HepG2 (cell line): ENCODE measurements around the gene ITIH6. TPM values are rescaled to one million over a fixed set of nuclear protein-coding genes. Genes with fewer than 3 reads are reported as not detected.

ENCODE experiments used
- ATAC-seq: fragments of 200-7000 bp; cut with Tn5 transposase; 3 replicates; pipeline ENCODE4 v1.9.1; 2020; ENCODE audit warnings: mild to moderate bottlenecking, moderate library complexity
- BruUV-seq: library from RNA; stranded (reverse); fragments of 400-500 nt; replicated peaks from 2 replicates; lab custom pipeline; 2021; lab: Mats Ljungman, UMichigan
- CTCF ChIA-PET: fragments of 300-600 bp; formaldehyde crosslinking; extraction: SDS; loops from one replicate; lab custom pipeline; 2021; ENCODE audit warnings: low total read pairs, inconsistent platforms, low intra/inter-chr PET ratio; lab: Yijun Ruan, JAX
- POLR2A ChIA-PET: fragments of 350-600 bp; sonication (Branson Sonifier 250); formaldehyde crosslinking; loops from one replicate; lab custom pipeline; 2020; ENCODE audit warnings: antibody characterized with exemption, inconsistent platforms; lab: Yijun Ruan, JAX
- DNase-seq: peaks from one replicate; pipeline ENCODE4 v3.0.0-alpha.2; 2015; ENCODE audit warnings: low spot score
- FAIRE-seq: peaks from 3 replicates; lab custom pipeline; 2011; peaks lifted over from hg19 to GRCh38; lab: Jason Lieb, UNC
- H2AFZ ChIP-seq: one replicate; pipeline ENCODE4 v1.6.1; 2011; ENCODE audit warnings: low read length, inconsistent platforms
- H3K27ac ChIP-seq: fragments of 300-600 bp; 3 replicates; pipeline ENCODE4 v1.8.0; 2011; ENCODE audit warnings: mixed run types, mild to moderate bottlenecking, mixed read lengths, low read length, inconsistent platforms; ENCODE audit not compliant: insufficient read depth; ENCODE audit errors: extremely low read length
- H3K27me3 ChIP-seq, 2 experiments: fragments of 200-600 bp in 1 of 2; 2 replicates in 1 of 2; 3 replicates in 1 of 2; pipeline versions ENCODE4 v1.6.0 to v1.8.0; 2011; ENCODE audit warnings: low read length in 2 of 2, mild to moderate bottlenecking in 2 of 2, moderate library complexity in 2 of 2, inconsistent platforms in 1 of 2; ENCODE audit not compliant: insufficient read depth in 2 of 2, control insufficient read depth in 1 of 2
- H3K36me3 ChIP-seq, 2 experiments: fragments of 200-600 bp in 1 of 2; replicated peaks in 1 of 2; 2 replicates in 1 of 2; 3 replicates in 1 of 2; pipeline versions ENCODE4 v1.5.1 to v1.8.0; 2011; ENCODE audit warnings: low read length in 2 of 2, inconsistent platforms in 1 of 2; ENCODE audit not compliant: insufficient read depth in 2 of 2, control insufficient read depth in 1 of 2
- H3K4me1 ChIP-seq: 2 replicates; pipeline ENCODE4 v1.5.1; 2012; ENCODE audit warnings: low read length, inconsistent platforms; ENCODE audit not compliant: insufficient read depth
- H3K4me2 ChIP-seq: 2 replicates; pipeline ENCODE4 v1.6.0; 2011; ENCODE audit warnings: low read depth, low read length, inconsistent platforms
- H3K4me3 ChIP-seq, 3 experiments: fragments of 200-600 bp in 1 of 3; sonication (generic), shearing (Covaris generic) in 1 of 3; replicated peaks in 1 of 3; 2 replicates each; pipeline ENCODE4 v1.5.1; 2011 to 2016; ENCODE audit warnings: low read length in 3 of 3, inconsistent platforms in 2 of 3, low read depth in 2 of 3, mild to moderate bottlenecking in 2 of 3, control low read depth in 1 of 3, mixed read lengths in 1 of 3; ENCODE audit not compliant: insufficient read depth in 1 of 3
- H3K79me2 ChIP-seq: one replicate; pipeline ENCODE4 v1.6.1; 2011; ENCODE audit warnings: low read length, inconsistent platforms; ENCODE audit not compliant: insufficient read depth
- H3K9ac ChIP-seq: 2 replicates; pipeline ENCODE4 v1.6.0; 2011; ENCODE audit warnings: mild to moderate bottlenecking, low read depth, low read length, inconsistent platforms; ENCODE audit not compliant: insufficient read depth
- H3K9me3 ChIP-seq: 2 replicates; pipeline ENCODE4 v1.5.1; 2012; ENCODE audit warnings: mild to moderate bottlenecking, low read length
- H4K20me1 ChIP-seq: 2 replicates; pipeline ENCODE4 v1.6.0; 2011; ENCODE audit warnings: inconsistent platforms, mild to moderate bottlenecking, low read length, moderate library complexity; ENCODE audit not compliant: insufficient read depth
- ELF1 ChIP-seq: sonication (generic); formaldehyde crosslinking; IDR thresholded peaks from 2 replicates; pipeline ENCODE4 v1.4.0; 2020; ENCODE audit warnings: missing genetic modification reagents
- MAFK ChIP-seq, 2 experiments: IDR thresholded peaks in 1 of 2; conservative IDR thresholded peaks in 1 of 2; 2 replicates each; pipeline ENCODE4 v1.6.1; 2011; ENCODE audit warnings: improper control_type of control experiment in 2 of 2, low read length in 2 of 2
- MED8 ChIP-seq: sonication (generic); formaldehyde crosslinking; IDR thresholded peaks from 2 replicates; pipeline ENCODE4 v1.8.1; 2023; ENCODE audit warnings: mild to moderate bottlenecking, missing genetic modification reagents; ENCODE audit not compliant: insufficient replicate concordance
- ZFP36 ChIP-seq: fragments of 150-350 bp; IDR thresholded peaks from 2 replicates; pipeline ENCODE4 v1.6.1; 2018; ENCODE audit warnings: borderline replicate concordance, low read length, low read depth; ENCODE audit not compliant: partially characterized antibody
- ZFP37 ChIP-seq: sonication (generic); formaldehyde crosslinking; IDR thresholded peaks from 2 replicates; pipeline ENCODE4 v1.4.0; 2020; ENCODE audit warnings: missing genetic modification reagents, borderline replicate concordance
- ZNF260 ChIP-seq: sonication (generic); formaldehyde crosslinking; IDR thresholded peaks from 2 replicates; pipeline ENCODE4 v1.4.0; 2020; ENCODE audit warnings: missing genetic modification reagents, low read depth, mild to moderate bottlenecking, borderline replicate concordance
- ZNF558 ChIP-seq: sonication (generic); formaldehyde crosslinking; IDR thresholded peaks from 2 replicates; pipeline ENCODE4 v1.9.0; 2022; ENCODE audit warnings: mild to moderate bottlenecking, missing genetic modification reagents, borderline replicate concordance
- WGBS: methylation state at CpG from one replicate; pipeline ENCODE4 v1.1.6; 2017; ENCODE audit warnings: low lambda C conversion rate; 5-methylcytosine and 5-hydroxymethylcytosine counted together
- in situ Hi-C: cut with HindIII; loops from 2 replicates; pipeline ENCODE4 v1.10.0; 2017; ENCODE audit warnings: low pct_unique_long_range_greater_than_20kb; ENCODE audit not compliant: extremely low pct_ligation_motif_present
- intact Hi-C: fragments of 100-400 bp; cut with micrococcal nuclease; formaldehyde crosslinking; loops from one replicate; pipeline ENCODE4 v1.10.0; 2022; ENCODE audit not compliant: unreplicated experiment
- polyA plus RNA-seq, 8 experiments: library from polyadenylated mRNA; depleted of rRNA in 3 of 8; stranded (reverse) in 7 of 8; unstranded in 1 of 8; fragments of >200 nt; fragmentation: Illumina TruSeq in 4 of 8; extraction: Trizol in 4 of 8; gene quantifications; 2 replicates each; pipeline versions ENCODE4 v1.2.1 to v1.2.3, GENCODE V29; 2011 to 2016; ENCODE audit warnings: low read depth in 4 of 8, missing spikeins in 1 of 8, mixed read lengths in 1 of 8; ENCODE audit not compliant: insufficient read depth in 1 of 8
- total RNA-seq, 5 experiments: library from RNA; depleted of rRNA; stranded (reverse); fragments of >200 nt; fragmentation: Illumina TruSeq; extraction: Trizol; gene quantifications; 2 replicates each; pipeline ENCODE4 v1.2.3, GENCODE V29; 2016; ENCODE audit warnings: low read depth in 1 of 5
- TF ChIP-seq, protein P1 (sequence below): sonication (generic); formaldehyde crosslinking; IDR thresholded peaks from 2 replicates; pipeline ENCODE4 v1.8.0; 2022; ENCODE audit warnings: missing genetic modification reagents, mild to moderate bottlenecking, borderline replicate concordance
- TF ChIP-seq, protein P2 (sequence below): sonication (generic); formaldehyde crosslinking; IDR thresholded peaks from 2 replicates; pipeline ENCODE4 v1.4.0; 2020; ENCODE audit warnings: missing genetic modification reagents

ITIH6 gene
- total and polyA plus RNA-seq, 2 of the 13 experiments (the other 11 are each of a cell fraction or from before 2014, with no cell fraction given) = not detected

DNA sequence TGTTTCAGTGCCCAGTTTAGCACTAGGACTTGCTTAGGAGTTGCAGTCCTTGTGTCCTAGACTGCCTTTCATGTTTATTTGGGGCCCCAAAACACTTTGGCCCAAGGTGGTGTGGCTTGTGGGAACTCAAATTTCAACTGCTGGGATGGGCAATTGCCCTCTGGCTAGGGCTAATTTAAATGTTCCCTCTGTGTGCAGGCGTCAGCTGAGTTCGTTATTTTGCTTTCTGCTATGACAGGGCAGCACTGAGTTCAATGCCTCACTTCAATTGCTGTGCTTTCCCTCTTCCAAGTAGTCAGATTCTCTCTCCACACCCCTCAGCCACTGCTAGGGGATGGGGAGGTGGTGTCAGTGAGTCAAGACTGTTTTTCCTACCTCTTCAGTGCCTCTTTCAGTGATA is 51.1 kb downstream of the ITIH6 start:
- TF ChIP-seq ELF1 (CRISPR knock-in tag) (no peak), ZNF558 (CRISPR knock-in tag) (no peak), MAFK (conservative IDR thresholded peaks at IDR 0.05 in 1 of 2, IDR thresholded peaks at IDR 0.05 in 1 of 2; ENCODE audit: low read length in 2 of 2) (no peak), ZFP37 (CRISPR knock-in tag) (no peak), ZFP36 (no peak), MED8 (no peak), ZNF260 (no peak)
- TF ChIP-seq, protein P1, sequence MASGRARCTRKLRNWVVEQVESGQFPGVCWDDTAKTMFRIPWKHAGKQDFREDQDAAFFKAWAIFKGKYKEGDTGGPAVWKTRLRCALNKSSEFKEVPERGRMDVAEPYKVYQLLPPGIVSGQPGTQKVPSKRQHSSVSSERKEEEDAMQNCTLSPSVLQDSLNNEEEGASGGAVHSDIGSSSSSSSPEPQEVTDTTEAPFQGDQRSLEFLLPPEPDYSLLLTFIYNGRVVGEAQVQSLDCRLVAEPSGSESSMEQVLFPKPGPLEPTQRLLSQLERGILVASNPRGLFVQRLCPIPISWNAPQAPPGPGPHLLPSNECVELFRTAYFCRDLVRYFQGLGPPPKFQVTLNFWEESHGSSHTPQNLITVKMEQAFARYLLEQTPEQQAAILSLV (CRISPR knock-in tag) = no peak
- TF ChIP-seq, protein P2, sequence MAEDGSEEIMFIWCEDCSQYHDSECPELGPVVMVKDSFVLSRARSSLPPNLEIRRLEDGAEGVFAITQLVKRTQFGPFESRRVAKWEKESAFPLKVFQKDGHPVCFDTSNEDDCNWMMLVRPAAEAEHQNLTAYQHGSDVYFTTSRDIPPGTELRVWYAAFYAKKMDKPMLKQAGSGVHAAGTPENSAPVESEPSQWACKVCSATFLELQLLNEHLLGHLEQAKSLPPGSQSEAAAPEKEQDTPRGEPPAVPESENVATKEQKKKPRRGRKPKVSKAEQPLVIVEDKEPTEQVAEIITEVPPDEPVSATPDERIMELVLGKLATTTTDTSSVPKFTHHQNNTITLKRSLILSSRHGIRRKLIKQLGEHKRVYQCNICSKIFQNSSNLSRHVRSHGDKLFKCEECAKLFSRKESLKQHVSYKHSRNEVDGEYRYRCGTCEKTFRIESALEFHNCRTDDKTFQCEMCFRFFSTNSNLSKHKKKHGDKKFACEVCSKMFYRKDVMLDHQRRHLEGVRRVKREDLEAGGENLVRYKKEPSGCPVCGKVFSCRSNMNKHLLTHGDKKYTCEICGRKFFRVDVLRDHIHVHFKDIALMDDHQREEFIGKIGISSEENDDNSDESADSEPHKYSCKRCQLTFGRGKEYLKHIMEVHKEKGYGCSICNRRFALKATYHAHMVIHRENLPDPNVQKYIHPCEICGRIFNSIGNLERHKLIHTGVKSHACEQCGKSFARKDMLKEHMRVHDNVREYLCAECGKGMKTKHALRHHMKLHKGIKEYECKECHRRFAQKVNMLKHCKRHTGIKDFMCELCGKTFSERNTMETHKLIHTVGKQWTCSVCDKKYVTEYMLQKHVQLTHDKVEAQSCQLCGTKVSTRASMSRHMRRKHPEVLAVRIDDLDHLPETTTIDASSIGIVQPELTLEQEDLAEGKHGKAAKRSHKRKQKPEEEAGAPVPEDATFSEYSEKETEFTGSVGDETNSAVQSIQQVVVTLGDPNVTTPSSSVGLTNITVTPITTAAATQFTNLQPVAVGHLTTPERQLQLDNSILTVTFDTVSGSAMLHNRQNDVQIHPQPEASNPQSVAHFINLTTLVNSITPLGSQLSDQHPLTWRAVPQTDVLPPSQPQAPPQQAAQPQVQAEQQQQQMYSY (CRISPR knock-in tag) = no peak
- FAIRE-seq = no peak

More for the DNA sequence above, 51.1 kb downstream of the ITIH6 start:
- ChIA-PET POLR2A (no interaction called here), CTCF (no interaction called here)
- in situ Hi-C loops (no loop called here), intact Hi-C loops (no loop called here)
- no TSS peak for BruUV-seq
- Histone ChIP-seq H3K27me3 (no peaks in the 10 kb centered on the region), H3K9me3 (no peaks in the 10 kb centered on the region), H3K4me3 (no peak overlapping the region), H3K36me3 (no peaks in the 10 kb centered on the region), H4K20me1 (no peaks in the 10 kb centered on the region), H3K4me1 (no peaks in the 10 kb centered on the region), H3K9ac (no peak overlapping the region), H3K79me2 (no peaks in the 10 kb centered on the region), H2AFZ (no peak overlapping the region), H3K27ac (no peak overlapping the region), H3K4me2 (no peak overlapping the region)
- no CpG with 5 or more reads among the region's 2 CpGs for WGBS
- DNase-seq (no peak), ATAC-seq (no peak)
